DND-41 (cell line): Measurements from ENCODE around the gene SMOC2.

Experiments
- EZH2 ChIP-seq: IDR thresholded peaks from 3 replicates; pipeline ENCODE4 v1.6.1; 2012; ENCODE audit warnings: borderline replicate concordance, low read depth, mild to moderate bottlenecking, moderate library complexity, low read length, inconsistent platforms; ENCODE audit not compliant: severe bottlenecking
- TF ChIP-seq, protein P1 (sequence below): IDR thresholded peaks from 2 replicates; pipeline ENCODE4 v1.5.1; 2012; ENCODE audit warnings: borderline replicate concordance, low read length, moderate library complexity, mild to moderate bottlenecking; ENCODE audit not compliant: poor library complexity, severe bottlenecking; ENCODE audit errors: extremely low read depth

DNA sequence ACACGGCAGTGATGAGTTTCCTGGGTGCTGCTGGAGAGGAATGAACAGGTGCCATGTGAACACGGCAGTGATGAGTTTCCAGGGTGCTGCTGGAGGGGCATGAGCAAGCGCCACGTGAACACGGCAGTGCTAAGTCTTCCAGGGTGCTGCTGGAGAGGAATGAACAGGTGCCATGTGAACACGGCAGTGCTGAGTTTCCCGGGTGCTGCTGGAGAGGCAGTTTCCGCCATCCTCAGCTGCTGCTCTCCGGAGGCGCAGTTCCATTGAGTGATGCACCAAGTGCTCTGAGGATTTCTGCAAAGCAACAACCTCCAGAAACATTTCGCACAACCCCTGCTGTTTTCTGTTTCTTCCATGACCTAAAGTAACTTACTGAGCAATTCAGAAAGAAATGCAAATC lies 155.4 kb downstream of the SMOC2 start:
- TF ChIP-seq, protein P1, sequence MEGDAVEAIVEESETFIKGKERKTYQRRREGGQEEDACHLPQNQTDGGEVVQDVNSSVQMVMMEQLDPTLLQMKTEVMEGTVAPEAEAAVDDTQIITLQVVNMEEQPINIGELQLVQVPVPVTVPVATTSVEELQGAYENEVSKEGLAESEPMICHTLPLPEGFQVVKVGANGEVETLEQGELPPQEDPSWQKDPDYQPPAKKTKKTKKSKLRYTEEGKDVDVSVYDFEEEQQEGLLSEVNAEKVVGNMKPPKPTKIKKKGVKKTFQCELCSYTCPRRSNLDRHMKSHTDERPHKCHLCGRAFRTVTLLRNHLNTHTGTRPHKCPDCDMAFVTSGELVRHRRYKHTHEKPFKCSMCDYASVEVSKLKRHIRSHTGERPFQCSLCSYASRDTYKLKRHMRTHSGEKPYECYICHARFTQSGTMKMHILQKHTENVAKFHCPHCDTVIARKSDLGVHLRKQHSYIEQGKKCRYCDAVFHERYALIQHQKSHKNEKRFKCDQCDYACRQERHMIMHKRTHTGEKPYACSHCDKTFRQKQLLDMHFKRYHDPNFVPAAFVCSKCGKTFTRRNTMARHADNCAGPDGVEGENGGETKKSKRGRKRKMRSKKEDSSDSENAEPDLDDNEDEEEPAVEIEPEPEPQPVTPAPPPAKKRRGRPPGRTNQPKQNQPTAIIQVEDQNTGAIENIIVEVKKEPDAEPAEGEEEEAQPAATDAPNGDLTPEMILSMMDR: no peak
- no peak for TF ChIP-seq EZH2
